ENCODE results near the gene KCTD5. TPM values are rescaled to one million over a fixed set of nuclear protein-coding genes. Genes with fewer than 3 reads are reported as not detected.
"Not testable (repeated sequence)": the region's sequence is repeated elsewhere in the genome, so short reads cannot be mapped to it uniquely, and the experiment has no call there.

The KCTD5 gene
- total RNA-seq, 3 donors from 2014 or later (not counting 1 experiment from before 2014, with no cell fraction given), result 34.2 to 37.9 (median 36.5) TPM

GRCh38 chr16:2660755-2661373 lies 21.5 kb upstream of the KCTD5 start:
- not testable (repeated sequence) for H3K9me3 Mint-ChIP-seq; H3K4me3 Mint-ChIP-seq; H3K4me1 ChIP-seq (ENCODE audit: control insufficient read depth, insufficient read depth, low read length); H3K27ac ChIP-seq (ENCODE audit: low read length); H3K36me3 Mint-ChIP-seq; H3K4me3 ChIP-seq (ENCODE audit: low read length); H3K27me3 ChIP-seq (ENCODE audit: control insufficient read depth, insufficient read depth, low read length); H3K9me3 ChIP-seq (ENCODE audit: control insufficient read depth, insufficient read depth, low read length); H3K36me3 ChIP-seq (ENCODE audit: control insufficient read depth, insufficient read depth, low read length); H3K27me3 Mint-ChIP-seq (ENCODE audit: low read depth in 2 of 2)
- 38% methylated on average over 17 of the region's 21 CpGs for WGBS (ENCODE audit: insufficient coverage)
- DNase-seq, result peak in 1 of 2 donors; percentile 63
- Mint-ChIP-seq H3K27ac (peak overlapping the region; percentile 69 to 85), H3K4me1 (peaks cover 11 to 25% of the 10 kb centered on the region in 2 donors)
- intact Hi-C loops (cut with micrococcal nuclease), result loop anchor here (10.0 kb wide), 1 partner anchor 656 kb away; the partner anchor contains the start of gene ZNF598
- TF ChIP-seq CTCF (IDR thresholded peaks at IDR 0.05), result peak; percentile 61
- ATAC-seq, result peak in 1 of 3 donors; percentile 72

- H3K36me3 ChIP-seq (ENCODE audit: control insufficient read depth, insufficient read depth, low read length), result peaks cover 14% of the 10 kb centered on the region
- peak in 1 of 2 donors; percentile 57 for DNase-seq
- intact Hi-C loops (cut with micrococcal nuclease), result loop anchor here (10.0 kb wide), 1 partner anchor 659 kb away; the partner anchor contains the start of gene ZNF598
- H3K9me3 ChIP-seq (ENCODE audit: control insufficient read depth, insufficient read depth, low read length), result no peaks in the 10 kb centered on the region
- WGBS (ENCODE audit: insufficient coverage), result 68% methylated on average over 23 of the region's 23 CpGs
- TF ChIP-seq CTCF (IDR thresholded peaks at IDR 0.05), result no peak
- no peaks in the 10 kb centered on the region for H3K27me3 ChIP-seq (ENCODE audit: control insufficient read depth, insufficient read depth, low read length)
- no peak overlapping the region for H3K4me3 ChIP-seq (ENCODE audit: low read length)
- Mint-ChIP-seq H3K4me1 (peaks cover 11 to 25% of the 10 kb centered on the region in 2 donors), H3K36me3 (peaks cover 8% of the 10 kb centered on the region), H3K4me3 (no peak overlapping the region), H3K9me3 (no peaks in the 10 kb centered on the region), H3K27me3 (ENCODE audit: low read depth in 2 of 2) (no peaks in the 10 kb centered on the region), H3K27ac (peak overlapping the region in 1 of 2 donors; percentile 93)
- H3K27ac ChIP-seq (ENCODE audit: low read length), result peak overlapping the region; percentile 11
- peaks cover 3% of the 10 kb centered on the region for H3K4me1 ChIP-seq (ENCODE audit: control insufficient read depth, insufficient read depth, low read length)
- peak in 2 of 3 donors; percentile 84 to 85 for ATAC-seq
Observed at GRCh38 chr16:2663553-2664546, 18.5 kb upstream of the KCTD5 start.

- no peaks in the 10 kb centered on the region for H3K27me3 ChIP-seq (ENCODE audit: control insufficient read depth, insufficient read depth, low read length)
- no peaks in the 10 kb centered on the region for H3K27me3 Mint-ChIP-seq (ENCODE audit: low read depth in 2 of 2)
- TF ChIP-seq CTCF (IDR thresholded peaks at IDR 0.05), result no peak
- H3K9me3 ChIP-seq (ENCODE audit: control insufficient read depth, insufficient read depth, low read length), result no peaks in the 10 kb centered on the region
- no peak overlapping the region for H3K4me3 ChIP-seq (ENCODE audit: low read length)
- WGBS (ENCODE audit: insufficient coverage), result 89% methylated on average over 9 of the region's 9 CpGs
- H3K4me3 Mint-ChIP-seq, result no peak overlapping the region
- no peak overlapping the region for H3K27ac ChIP-seq (ENCODE audit: low read length)
- H3K9me3 Mint-ChIP-seq, result no peaks in the 10 kb centered on the region
- peaks cover 3% of the 10 kb centered on the region for H3K4me1 ChIP-seq (ENCODE audit: control insufficient read depth, insufficient read depth, low read length)
- ATAC-seq, result no peak
- H3K36me3 Mint-ChIP-seq, result peaks cover 9% of the 10 kb centered on the region
- DNase-seq, result no peak
- intact Hi-C loops (cut with micrococcal nuclease), result loop anchor here (10.0 kb wide), 1 partner anchor 660 kb away; the partner anchor contains the start of gene ZNF598
- H3K4me1 Mint-ChIP-seq, result peaks cover 12 to 29% of the 10 kb centered on the region in 2 donors
- peak overlapping the region in 1 of 2 donors; percentile 93 for H3K27ac Mint-ChIP-seq
- H3K36me3 ChIP-seq (ENCODE audit: control insufficient read depth, insufficient read depth, low read length), result peaks cover 15% of the 10 kb centered on the region
Observed at GRCh38 chr16:2664574-2664982, 17.7 kb upstream of the KCTD5 start.

GRCh38 chr16:2666671-2667070 lies 15.7 kb upstream of the KCTD5 start:
- H3K9me3 Mint-ChIP-seq; H3K4me3 ChIP-seq (ENCODE audit: low read length); H3K27me3 Mint-ChIP-seq (ENCODE audit: low read depth in 2 of 2); H3K36me3 Mint-ChIP-seq; ATAC-seq; H3K9me3 ChIP-seq (ENCODE audit: control insufficient read depth, insufficient read depth, low read length); H3K27ac ChIP-seq (ENCODE audit: low read length); H3K27me3 ChIP-seq (ENCODE audit: control insufficient read depth, insufficient read depth, low read length); DNase-seq; H3K27ac Mint-ChIP-seq; H3K4me1 ChIP-seq (ENCODE audit: control insufficient read depth, insufficient read depth, low read length); H3K4me3 Mint-ChIP-seq: not testable (repeated sequence)
- H3K36me3 ChIP-seq (ENCODE audit: control insufficient read depth, insufficient read depth, low read length), result peaks cover 16% of the 10 kb centered on the region
- WGBS (ENCODE audit: insufficient coverage), result 96% methylated on average over 7 of the region's 7 CpGs
- H3K4me1 Mint-ChIP-seq, result peaks cover 5 to 27% of the 10 kb centered on the region in 2 donors
- intact Hi-C loops (cut with micrococcal nuclease), result loop anchor here (10.0 kb wide), 1 partner anchor 662 kb away; the partner anchor contains the start of gene ZNF598

GRCh38 chr16:2669587-2669986 lies 12.7 kb upstream of the KCTD5 start:
- not testable (repeated sequence) for H3K27ac ChIP-seq (ENCODE audit: low read length); H3K9me3 ChIP-seq (ENCODE audit: control insufficient read depth, insufficient read depth, low read length); DNase-seq; H3K4me3 Mint-ChIP-seq; ATAC-seq; H3K4me3 ChIP-seq (ENCODE audit: low read length); H3K27me3 ChIP-seq (ENCODE audit: control insufficient read depth, insufficient read depth, low read length); H3K9me3 Mint-ChIP-seq; H3K36me3 Mint-ChIP-seq; H3K27me3 Mint-ChIP-seq (ENCODE audit: low read depth in 2 of 2)
- WGBS (ENCODE audit: insufficient coverage), result 99% methylated on average over 7 of the region's 10 CpGs
- peaks cover 14 to 23% of the 10 kb centered on the region in 2 donors for H3K4me1 Mint-ChIP-seq
- peaks cover 22% of the 10 kb centered on the region for H3K4me1 ChIP-seq (ENCODE audit: control insufficient read depth, insufficient read depth, low read length)
- H3K27ac Mint-ChIP-seq, result peak overlapping the region in 1 of 2 donors; percentile 61
- intact Hi-C loops (cut with micrococcal nuclease), result loop anchor here (10.0 kb wide), 1 partner anchor 665 kb away; the partner anchor contains the start of gene ZNF598
- H3K36me3 ChIP-seq (ENCODE audit: control insufficient read depth, insufficient read depth, low read length), result peaks cover 14% of the 10 kb centered on the region

Data from natural killer cell (primary cell).